HG02973 (cell line): ENCODE measurements around the gene PTPN1.
"Not testable (repeated sequence)": the region's sequence is repeated elsewhere in the genome, so short reads cannot be mapped to it uniquely, and the experiment has no call there.

Experiments
- ATAC-seq: cut with Tn5 transposase; IDR thresholded peaks from one replicate; pipeline ENCODE4 v1.9.1; 2021; ENCODE audit warnings: moderate library complexity; ENCODE audit not compliant: unreplicated experiment

Gene PTPN1

GRCh38 chr20:50602432-50603088, 92.4 kb downstream of the PTPN1 start:
- no peak for ATAC-seq

DNA sequence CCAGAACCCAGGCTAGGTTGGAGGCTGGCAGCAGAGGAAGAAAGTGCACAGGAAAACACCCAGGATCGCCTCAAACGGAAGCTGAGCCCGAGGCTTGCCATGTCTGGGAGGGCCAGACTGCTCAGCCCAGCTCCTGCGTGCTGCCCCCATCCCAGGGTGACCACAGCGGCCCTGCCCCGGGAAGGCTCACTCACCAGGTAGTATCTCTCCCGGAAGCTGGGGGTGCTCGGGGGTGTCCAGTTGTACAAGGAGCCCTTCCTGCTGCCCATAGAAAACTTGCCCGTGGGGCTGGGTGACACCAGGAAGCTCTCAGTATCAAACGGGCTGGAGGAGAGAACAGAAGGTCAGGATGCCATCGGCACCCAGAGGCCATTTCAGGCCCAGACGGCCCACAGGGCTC, 94.3 kb downstream of the PTPN1 start:
- ATAC-seq, result no peak

DNA sequence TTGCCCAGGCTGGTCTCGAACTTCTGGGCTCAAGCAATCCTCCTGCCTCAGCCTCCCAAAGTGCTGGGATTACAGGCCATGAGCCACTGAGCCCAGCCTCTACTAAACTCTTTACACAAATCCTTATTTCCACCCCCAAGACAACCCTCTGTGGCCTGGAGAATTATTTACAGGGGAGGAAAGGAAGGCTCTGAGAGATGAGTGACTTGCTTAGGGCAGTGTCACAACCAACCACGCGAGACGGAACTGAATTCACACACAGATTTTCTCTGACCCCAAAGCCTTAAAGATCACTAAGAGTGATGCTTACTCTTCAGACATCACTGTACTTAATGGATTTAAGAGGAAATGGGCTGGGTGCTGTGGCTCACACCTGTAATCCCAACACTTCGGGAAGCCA, 95.0 kb downstream of the PTPN1 start:
- no peak for ATAC-seq

DNA sequence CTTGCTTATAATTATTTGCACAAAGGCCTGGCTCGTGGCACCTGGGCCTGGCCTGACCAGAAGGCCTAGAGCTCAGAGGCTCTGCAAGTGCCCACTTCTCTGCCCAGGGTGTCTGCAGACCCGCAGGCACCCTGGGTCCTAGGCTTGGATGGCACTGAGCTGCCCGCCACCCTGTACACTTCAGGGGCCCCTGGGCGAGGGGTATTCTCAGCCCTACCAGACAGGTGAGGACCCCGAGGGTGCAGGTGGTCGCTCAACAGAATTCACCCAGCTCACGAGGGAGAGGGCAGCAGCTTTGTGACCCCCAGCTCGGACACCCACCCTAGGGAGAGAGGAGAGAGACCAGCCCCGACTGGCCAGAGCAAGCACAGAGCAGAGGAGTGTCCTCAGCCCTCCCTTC, 97.3 kb downstream of the PTPN1 start:
- no peak for ATAC-seq

DNA sequence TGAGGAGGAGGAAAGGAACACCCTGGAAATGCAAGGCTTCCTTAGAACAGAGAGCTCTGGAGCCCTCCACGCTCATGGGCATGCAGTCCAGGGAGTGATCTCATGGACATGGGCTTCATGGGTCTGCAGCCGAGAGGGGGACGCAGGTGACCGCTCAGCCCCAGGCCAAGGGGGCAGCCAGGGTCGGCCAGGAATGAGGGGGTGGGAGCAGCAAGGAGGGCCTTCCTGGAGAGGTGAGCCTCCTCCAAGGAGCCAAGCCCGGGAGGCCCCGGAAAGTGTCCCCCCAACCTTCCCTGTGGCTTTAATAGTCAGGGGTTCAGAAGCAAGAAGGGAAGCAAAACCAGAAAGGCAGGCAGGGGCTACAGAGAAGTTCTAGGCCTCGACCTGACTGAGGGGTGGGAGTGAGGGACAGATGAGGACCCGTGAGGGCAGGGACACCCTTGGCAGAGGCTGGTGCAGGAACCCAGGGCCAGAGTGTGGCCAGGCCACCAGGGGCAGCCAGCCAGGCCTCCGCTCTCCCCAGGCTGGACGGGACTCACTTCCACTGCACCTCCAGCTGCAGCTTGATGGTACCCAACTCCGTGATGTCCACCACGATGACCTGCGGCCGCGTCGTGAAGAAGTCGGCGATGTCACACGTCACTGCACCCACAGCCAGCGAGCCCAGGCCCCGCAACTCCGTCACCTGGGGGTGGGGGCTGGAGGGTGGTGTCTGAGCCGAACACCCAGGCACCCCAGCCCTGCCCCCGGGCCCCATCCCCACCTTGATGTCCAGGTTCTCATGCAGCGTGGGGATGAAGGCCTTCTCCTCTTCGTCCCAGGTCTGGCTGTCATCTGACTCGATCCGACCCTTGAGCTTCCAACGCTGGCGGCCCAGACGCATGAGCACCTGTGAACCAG, 97.9 kb downstream of the PTPN1 start:
- ATAC-seq, result no peak

DNA sequence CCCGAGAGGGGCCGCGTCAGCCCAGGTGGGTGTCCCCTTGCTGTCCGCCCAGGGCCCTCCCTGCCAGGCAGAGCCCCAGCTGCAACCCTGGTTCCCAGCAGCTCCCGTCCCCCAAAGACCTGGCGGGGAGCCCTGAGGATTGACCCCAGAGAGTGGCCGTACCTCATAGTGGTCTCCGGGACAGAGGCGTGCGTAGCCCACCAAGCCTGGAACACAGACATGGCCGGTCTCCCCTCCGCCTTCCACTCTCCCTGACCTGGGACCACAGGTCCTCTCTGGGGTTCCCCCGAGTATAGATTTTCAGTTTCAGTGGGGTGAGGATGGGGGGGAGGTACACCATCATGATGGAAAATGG, 98.5 kb downstream of the PTPN1 start:
- ATAC-seq, result no peak

DNA sequence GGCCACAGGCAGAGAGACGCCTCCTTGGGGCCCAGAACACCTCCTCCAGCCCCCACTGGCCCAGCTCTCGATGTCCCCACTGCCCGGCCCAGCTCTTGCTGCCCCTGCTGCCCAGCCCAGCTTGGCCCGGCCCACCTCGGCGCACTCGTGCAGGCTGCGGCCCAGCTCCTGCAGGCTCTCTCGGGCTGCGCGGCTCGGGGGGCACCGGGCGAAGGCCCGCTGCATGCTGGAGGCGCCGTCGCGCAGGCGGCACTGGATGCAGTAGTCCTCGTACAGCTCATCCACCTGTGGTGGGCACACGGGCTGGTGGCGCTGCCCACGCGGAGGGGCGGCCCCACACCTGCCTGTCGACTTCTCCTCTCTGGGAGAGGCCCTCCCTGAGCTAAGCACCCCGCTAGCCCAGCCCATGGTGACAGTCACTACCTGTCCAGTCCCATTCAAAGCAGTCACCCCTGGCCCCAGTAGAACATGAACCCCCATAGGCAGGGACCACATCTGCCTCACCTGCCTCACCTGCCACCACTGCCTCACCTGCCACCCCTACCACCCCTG, 99.3 kb downstream of the PTPN1 start:
- ATAC-seq, result no peak

DNA sequence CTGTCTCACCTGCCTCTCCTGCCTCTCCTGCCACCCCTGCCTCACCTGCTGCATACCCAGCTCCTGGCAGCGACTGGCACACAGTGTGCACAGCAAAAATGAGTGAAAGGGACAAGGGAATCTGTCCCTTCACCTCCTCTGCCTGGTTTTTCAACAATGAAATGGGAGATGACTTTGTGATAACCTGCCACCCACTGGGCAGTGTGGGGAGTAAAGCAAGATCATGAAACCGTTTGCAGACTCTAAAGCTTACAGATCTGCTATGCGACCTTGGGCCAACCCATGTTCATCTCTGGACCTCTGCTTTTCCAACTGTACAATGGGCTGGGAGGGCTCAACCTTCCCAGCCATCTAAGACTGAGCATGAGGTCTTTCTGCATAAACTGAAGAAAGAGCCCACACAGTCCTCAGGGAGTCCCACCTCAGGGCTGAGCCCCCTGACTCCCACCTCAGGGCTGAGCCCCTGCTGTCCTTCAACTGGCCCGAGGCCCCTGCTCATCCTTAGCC, 100.1 kb downstream of the PTPN1 start:
- no peak for ATAC-seq

GRCh38 chr20:50611128-50611810, 101.1 kb downstream of the PTPN1 start:
- ATAC-seq, result no peak

DNA sequence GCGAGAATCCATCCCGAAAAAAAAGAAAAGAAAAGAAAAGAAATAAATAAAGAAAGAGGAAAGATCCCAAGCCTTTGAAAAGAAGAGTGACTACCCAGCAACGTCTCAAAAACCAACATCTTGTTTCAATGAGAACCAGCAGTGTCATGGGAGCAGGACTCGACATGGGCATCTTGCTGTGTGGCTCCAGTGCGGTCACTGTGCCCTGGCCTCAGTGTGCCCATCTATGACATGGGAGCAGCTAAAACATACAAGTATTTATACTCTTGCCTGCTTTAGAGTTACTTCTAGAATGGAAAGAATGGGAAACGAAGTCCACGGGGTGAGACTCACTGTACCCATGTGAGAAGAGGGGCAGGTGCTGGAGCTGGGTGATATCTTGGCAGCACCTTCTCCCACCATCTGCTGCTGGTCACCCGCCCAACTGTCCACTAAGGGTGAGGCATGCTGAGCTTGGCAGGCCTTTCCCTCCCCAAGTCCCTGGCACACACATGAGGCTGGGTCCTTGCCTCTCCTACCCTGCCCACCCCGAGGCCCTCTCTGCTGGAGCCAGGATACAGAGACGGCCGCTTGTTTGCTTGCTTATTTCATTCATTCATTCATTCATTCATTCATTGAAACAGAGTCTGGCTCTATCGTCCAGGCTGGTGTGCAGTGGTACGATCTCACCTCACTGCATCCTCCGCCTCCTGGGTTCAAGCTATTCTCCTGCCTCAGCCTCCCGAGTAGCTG, 103.4 kb downstream of the PTPN1 start:
- ATAC-seq, result no peak

DNA sequence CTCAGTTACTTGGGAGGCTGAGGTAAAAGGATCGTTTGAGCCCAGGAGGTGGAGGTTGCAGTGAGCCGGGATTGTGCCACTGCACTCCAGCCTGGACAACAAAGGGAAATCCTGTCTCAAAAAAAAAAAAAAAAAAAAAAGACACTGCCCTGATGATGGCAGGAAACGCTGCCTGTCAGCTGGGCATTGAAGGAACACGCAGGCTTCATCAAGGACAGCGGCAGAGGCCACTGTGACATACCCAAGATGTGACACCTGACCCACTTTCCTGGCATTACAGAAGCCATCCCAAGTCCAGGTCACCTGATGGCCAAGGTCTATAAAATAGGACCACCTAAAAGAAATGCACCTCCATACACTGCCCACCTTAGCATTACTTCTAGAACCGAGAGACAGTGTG, 105.2 kb downstream of the PTPN1 start:
- ATAC-seq, result no peak

GRCh38 chr20:50617022-50617421, 106.8 kb downstream of the PTPN1 start:
- no peak for ATAC-seq

DNA sequence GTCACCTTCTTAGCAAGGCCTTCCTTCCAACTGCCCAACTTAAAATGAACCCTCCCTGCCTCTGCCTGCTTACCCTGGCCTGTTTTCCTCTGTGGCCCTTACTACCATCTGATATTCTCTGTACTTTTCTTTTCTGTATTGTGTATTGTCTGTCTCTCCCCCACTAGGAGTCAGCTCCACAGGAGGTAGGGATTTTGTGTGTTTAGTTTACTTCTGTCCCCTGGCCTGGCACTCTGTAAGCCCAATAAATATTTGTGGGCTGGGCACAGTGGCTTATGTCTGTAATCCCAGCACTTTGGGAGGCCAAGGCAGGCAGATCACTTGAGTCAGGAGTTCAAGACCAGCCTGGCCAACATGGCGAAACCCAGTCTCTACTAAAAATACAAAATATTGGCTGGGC, 108.4 kb downstream of the PTPN1 start:
- ATAC-seq, result no peak

- not testable (repeated sequence) for ATAC-seq
These were observed 110.3 kb downstream of the PTPN1 start for GRCh38 chr20:50620459-50620858.

DNA sequence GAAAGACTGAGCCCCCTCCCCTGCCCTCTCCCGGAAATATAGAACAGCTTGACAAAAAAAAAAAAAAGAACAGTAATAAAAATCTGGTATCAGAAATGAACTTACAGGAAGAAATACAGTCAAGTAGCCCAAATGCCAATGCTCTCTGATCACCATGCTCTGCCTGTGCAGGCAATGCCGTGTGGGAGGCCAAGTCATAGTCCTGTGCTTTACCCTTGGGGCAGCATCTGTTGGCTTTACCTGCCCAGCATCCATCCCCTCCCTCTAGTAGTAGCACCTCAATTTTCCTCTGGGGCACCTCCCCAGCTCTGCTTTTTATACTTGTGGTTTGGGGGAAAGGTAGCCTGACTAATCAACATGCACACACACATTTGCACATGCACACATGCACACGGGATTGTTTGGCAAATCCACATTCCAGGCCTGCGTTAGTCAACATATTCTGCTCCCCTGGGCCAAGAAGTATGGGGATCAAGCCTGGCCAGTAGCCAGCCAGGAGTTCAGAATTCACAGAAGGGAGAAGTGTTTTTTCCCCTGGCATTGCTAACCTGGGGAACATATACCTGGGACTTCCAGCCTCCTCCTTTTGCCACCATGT, 111.0 kb downstream of the PTPN1 start:
- no peak for ATAC-seq

GRCh38 chr20:50624351-50625016, 114.3 kb downstream of the PTPN1 start:
- no peak for ATAC-seq

- ATAC-seq, result no peak
These were observed 115.9 kb downstream of the PTPN1 start for GRCh38 chr20:50625986-50626677.

GRCh38 chr20:50627747-50628146, 117.6 kb downstream of the PTPN1 start:
- ATAC-seq, result no peak

- ATAC-seq, result no peak
These were observed 118.1 kb downstream of the PTPN1 start for GRCh38 chr20:50628332-50628731.
